NOMO-1 (cell line): ENCODE results near the gene TENM4.

ENCODE experiments used
- DNase-seq, 2 experiments: peaks; one replicate each; lab custom pipeline; 2025; ENCODE audit not compliant: unreplicated experiment in 2 of 2; lab: John Stamatoyannopoulos, UW

The TENM4 gene

DNA sequence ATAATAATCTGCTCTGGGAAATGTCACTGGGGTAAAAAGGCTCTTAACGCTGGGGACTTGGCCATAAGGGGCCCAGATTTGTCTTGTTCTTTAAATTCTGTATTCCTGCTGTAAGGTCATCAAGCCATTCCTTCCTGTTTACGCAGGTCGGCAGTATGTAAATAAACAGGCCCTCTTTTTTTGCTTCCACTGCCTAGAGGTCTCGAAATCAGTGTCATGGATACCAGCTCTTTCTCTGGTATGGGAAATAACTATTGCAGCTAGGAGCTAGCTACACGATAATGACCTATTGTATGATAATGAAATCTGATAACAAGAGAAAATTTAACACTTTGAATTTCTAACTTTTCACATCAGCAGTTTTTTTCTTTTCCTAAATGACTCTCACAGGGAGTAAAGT, 657.0 kb downstream of the TENM4 start:
- no peak for DNase-seq

DNA sequence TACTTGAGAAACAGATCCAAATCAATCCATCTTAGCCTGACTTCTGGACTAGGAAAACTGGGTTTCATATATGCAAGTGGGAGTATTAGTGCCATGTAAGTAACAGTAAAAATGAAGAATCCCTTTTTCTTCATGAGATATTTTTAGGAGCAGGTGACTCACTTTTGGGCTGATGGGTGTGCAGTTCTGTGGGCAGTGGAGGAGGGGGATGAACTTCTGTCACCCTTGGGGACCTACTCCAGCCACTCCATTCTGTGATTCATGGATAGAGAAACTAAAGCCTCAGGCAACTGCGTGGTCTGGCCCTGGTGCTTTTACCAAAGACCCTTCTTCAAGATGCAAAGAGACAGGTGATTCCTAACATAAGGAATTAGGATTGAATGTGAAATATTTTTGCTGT, 657.5 kb downstream of the TENM4 start:
- DNase-seq: no peak

DNA sequence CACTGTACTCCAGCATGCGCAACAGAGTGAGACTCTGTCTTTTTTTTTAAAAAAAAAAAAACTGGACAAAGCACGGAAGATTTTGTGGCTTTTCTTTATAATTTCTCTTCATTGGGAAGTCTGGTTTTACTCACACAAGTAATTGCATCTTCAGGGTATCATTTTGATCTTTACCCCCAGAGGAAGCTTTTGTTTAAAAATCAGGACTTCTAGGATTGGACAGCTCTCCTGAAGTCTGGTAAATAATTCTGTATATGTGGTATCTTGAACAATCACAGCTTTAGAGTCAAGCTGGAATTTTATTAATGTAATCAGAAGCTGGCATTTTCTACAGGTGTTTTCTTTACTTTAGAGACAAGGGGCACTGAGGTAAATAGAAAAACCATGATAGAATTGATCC, 658.1 kb downstream of the TENM4 start:
- no peak for DNase-seq

DNA sequence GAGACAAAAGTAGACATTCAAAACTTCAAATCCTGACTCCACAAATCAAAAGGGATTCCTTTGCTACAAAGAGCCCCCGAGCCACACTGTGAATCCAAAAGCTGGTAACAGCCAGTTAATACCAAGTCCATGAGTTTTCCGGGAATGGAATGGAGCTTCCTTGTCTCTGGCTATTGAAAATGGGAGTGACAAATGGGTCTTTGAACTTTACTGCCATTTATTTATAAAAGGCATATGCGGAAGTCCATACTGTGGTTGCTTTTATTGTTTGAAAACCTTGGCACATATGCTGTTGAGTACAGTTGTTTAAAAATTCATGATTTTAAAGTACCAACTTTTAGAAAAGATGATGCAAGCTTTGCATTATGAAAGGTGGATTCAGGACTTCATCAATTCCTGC, 659.9 kb downstream of the TENM4 start:
- no peak for DNase-seq

DNA sequence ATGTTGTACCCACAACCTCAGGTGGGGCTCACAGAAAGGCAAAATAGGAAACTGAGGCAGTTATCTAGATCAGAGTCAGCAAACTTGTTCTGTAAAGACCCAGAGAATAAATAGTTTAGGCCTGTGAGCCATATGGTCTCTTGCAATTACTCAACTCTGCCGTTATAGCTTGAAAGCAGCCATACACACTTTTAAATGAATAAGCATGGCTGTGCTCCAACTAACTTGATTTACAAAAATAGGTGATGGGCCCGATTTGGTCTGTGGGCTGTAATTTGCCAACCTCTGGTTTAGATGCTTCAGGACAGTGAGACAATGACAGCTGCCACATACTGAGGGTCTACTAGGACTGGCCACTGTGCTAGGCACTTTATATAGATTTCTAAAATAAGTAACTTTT, 667.3 kb downstream of the TENM4 start:
- no peak for DNase-seq

DNA sequence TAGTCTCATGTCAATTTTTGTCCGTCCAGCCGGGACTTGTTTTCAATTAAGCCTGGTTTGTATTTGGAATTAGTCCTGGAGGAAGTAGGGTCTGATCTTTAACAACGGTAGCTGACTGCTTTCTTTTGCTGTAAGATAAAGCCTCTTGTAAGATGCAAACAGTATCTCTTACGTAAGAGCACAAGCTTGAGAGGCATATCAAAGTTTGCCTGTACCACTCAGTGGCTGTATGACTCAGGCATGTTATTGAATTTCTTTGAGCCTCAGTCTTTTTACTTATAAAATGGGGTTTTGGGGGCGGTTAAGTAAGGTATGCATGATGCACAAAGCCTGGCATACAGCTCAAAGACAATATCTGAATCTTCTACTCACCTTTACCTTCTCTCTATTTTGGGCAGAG, 667.8 kb downstream of the TENM4 start:
- no peak for DNase-seq

DNA sequence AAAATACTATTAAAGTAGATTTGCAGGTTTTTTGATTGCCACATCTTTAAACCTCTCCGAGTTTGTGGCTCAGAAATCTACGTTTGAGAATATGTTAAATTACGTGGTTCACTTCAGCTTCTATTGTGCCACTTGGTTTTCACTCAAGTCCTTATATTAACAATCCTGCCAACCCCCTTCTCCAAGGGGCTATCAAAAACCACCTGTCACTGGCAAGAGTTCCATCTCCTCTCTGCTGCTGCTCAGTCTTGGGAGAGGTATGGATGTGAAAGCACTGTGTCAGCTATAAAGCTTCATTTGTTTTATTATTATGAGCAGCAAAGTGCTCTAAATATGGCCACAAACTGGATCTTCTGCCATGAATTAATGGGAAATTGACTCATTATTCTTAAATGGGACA, 668.6 kb downstream of the TENM4 start:
- DNase-seq: no peak

DNA sequence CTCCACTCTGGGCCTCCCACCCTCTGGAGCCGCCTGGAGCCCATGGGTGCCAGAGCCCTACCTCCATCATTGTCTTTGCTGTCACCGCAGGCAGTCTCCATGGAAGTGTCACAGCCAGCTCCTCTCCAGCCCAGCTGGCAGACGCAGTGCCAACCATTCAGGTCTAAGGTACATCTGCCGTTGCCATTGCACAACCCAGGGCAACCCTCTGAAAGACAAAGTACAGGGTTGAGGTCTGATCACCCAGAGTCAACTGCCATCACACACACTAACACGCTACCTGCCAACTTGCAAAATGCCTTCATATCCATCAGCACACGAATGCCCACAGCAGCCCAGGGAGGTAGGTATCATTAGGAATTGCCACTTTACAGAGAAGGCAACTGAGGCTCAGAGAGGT, 669.9 kb downstream of the TENM4 start:
- DNase-seq: no peak

DNA sequence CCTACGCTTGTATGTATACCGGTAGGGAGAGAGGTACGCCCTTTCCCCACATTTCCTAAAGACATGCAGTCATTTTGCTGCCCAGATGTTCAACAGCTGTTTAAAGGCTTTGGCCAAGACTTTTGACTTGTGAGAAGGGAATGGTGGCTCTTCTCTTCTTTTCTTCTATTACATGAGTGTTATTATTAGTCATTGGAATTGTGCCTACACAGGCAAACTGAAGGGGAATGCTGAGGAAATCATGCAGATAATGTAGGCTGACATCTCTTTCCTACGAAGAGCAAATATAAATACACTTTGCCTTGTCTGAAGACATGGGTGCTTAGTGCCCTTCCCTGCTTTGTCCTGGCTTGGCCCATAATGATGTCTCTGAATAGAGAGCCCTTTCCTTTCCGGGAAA, 671.9 kb downstream of the TENM4 start:
- DNase-seq: no peak

DNA sequence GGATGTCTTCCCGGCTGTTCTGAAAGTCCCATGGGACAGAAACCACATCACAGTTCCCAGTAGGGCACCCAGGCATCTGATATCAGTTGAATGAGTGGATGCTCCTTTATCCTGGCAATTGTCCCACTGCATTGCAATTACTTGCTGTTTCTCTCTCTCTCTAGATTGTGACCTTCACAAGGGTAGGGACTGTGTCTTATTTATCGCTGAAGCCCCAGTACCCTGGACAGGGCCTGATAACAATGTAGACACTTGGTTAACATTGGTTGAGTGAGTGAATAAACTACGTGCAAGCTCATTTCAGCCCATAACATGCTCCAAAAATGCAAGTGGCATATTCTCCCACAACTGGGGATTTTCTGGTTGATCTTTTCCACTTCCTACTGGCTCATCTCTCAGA, 672.5 kb downstream of the TENM4 start:
- DNase-seq: no peak

DNA sequence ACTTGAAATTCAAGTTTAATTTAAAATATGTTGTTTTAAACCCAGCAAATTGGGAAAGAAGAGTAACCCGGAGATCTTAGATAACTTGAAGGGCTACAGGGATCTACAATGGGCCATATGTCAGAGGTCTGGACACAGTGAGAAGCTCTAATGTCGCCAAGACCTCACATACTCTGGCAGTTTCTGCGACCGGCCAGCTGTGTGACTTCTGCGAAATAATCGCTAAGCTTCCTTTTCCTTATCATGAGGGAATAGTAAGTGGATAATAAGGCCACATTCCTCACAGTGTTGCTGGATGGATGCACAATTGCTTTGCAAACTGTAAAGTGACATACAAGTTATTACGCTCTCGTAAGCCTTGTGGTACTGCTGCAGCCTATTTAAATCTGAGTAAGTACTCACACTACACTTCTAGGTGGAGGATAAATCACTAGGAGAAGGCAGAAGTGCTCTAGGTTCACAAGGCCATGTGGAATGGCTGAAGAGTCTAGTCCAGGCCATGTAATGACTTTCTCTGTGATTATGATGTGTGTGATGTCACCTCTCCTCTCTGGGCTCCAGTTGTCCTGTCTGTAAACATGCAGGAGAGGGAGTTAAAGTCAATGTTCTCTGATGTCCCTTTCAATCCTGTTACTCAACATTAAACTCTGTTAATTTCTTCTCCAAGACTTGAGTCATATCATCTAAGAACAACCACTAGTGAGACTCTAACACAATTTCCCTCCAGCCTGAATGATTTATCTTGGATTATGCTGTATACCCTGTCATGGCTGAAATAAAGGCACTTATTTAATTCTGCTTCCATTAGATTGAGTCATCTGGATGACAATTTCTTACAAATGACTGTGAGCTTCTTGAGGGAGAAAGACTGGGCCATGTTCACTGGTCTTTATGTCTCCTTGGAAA, 673.5 kb downstream of the TENM4 start:
- DNase-seq: no peak

DNA sequence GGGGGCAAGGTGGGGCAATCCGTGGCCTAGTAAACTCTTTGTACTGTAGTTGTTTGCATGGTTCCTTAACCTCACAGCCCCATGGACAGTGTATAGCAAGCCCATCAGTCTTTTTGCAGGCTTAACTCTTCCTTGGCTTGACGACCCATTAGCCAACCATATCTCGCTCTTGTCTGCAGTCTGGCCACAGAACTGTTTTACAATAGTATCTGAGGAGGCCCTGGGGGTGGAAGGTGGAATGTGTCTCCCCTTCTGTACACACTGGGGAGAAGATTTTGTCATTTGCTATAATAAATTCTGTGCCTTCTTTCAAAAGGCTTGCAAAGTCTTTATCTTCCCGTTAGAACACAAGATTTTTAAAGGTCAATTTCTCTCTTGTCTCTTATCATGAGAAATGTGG, 675.9 kb downstream of the TENM4 start:
- DNase-seq: no peak

DNA sequence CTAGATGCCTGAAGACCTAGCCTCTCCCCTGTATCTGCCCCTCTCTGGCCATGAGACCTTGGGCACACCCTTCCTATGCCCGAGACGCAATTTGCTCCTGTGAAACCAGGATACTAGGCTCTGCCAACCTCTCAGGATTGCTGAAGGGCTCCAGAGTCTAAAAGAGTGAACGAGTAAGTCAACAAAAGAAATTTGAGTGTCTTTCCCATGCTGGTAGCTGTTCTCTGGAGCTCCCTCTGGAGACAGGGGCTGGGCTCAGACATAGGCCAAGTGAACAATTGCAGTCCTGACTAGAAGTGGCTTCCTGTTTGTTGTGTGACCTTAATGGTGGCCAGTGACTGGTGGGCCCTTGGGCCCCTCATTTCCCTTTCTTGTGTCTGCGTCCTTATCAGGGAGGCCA, 677.2 kb downstream of the TENM4 start:
- no peak for DNase-seq

DNA sequence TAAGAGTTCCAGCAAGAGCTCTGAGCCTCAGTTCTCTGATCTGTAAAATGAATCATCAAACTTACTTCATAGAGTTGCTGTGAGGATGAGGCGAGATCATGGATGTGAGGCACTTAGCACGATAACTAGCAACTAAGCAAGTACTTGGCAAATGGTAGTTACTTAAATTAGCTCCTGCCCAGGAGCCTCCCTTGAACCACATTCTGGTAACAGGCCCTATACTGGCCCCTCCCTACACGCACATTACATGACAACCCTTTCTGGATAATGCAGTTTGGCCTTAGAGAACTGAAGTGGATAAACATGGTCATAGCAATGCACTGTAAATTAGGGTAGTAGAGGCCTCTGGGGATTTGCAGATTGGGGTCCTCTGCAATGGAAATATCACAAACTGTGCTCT, 678.7 kb downstream of the TENM4 start:
- no peak for DNase-seq

DNA sequence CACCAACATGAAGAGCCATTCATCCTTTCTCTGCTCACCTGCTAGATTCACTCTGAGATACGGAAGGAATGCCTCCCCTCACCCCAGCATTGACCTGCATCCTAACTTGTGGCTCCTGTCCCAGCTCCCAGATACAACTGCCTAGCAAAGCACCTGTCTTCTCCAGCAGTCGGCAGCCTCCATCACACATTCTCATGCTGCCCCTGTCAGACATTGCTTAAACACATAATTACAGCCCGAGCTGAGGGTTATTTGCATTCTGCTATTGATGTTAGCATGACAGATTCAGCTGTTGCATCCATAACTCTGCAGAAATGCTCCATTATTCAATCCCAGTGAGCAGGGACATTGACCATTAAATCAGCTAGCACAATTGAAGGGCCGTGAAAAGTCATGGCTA, 681.8 kb downstream of the TENM4 start:
- DNase-seq: no peak

DNA sequence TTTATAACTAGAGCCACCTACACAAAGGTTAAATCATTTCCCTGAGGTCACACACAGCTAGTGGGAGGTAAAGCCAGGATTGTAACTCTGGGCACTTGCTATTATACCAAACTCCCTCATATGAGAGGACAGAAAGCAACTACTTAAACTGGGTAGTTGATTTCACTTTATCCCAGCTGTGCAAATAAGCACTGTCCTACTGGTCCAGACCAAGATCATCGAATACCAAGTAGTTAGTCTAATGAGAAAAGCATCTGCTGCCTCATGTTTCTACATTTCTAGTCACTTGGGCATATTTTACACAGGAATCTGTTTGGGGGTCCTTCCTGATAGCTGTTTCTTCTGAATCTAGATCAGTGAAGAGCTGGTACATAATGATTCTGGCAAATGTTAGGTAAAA, 687.5 kb downstream of the TENM4 start:
- DNase-seq: no peak

DNA sequence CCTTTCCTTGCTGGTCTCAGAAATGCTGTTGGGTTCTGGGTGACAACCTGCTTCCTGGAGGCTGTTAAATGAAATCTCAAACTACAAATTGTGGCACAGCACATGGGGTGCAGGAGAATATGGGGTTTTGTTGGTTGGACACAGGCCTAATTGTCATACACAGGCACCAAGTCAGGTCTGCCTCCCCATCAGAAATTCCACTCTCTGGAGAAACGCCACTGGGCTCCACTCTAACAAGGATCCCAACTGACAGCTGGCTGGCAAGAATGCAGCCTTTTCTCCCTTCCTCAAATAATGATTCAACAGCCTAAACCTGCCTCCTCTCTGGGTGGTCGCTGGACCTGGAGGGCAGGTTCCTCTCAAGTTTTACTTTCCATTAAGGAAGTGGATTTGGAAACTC, 688.3 kb downstream of the TENM4 start:
- DNase-seq: no peak

DNA sequence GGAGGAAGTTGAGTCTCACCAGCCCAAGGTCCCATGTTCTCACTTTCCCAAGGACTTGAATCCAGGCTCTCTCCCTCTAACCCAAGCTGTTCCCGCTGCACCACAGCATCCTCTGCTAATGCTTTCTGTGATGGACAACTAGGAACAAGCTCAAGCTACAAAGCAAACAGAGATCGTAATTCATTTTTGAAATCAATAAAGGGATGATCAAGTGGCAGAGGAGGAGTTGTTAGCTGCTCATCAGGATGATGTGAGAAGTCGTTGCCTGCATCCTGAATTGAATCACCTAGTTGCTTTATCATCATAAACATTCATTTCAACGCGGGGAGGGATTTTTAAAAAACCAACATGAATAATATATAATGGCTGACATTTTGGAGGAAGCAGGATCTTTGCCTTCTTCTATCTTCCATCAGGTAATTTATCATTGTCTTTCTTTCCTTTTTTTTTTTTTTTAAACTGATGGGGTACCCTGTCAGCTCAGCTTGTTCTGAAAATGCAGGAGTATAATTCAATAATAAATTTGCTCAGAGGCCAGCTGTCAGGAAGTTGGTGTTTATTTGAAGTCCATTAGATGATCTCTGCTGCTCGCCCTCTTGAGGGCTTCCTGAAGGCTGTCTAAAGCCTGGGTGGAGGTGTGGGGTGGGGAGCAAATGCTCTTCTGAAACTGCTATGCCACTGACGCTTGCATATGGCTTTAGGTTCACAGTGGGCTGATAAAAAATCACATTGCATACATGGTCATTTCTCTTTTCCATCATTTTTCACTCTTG, 691.7 kb downstream of the TENM4 start:
- DNase-seq: no peak

DNA sequence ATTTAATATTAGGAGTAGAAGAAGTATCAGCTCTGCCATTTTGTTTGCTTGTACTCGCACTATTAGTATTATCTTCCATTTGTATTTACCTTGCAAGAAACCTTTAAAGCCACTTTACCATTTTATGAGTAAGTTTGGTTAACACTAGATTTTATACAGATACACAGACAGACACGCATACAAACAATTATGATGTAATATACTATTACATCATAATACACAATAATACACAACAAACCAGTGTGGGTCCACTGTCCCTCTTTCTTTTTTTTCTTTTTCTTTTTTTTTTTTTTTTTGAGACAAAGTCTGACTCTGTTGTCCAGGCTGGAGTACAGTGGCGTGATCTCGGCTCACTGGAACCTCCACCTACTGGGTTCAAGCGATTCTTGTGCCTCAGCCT, 695.9 kb downstream of the TENM4 start:
- DNase-seq: no peak

DNA sequence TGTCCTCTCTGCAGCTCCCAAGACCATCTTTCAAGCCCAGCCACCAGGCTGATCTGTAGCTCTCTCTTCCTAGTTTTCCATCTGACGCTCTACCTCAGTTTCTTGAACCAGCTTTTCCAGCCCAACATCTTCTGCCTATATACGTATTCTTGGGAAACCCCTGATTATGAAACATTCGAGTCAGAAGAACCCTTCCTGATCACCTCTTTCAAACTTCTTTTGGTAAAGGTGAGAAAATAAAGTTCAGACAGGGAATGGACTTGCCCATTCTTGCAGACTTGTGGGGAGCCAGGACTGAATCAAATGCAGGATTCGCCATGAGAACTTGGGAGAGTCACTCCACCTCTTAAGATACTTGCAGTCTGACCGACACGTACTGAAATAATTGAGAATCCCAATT, 696.6 kb downstream of the TENM4 start:
- DNase-seq: no peak

DNA sequence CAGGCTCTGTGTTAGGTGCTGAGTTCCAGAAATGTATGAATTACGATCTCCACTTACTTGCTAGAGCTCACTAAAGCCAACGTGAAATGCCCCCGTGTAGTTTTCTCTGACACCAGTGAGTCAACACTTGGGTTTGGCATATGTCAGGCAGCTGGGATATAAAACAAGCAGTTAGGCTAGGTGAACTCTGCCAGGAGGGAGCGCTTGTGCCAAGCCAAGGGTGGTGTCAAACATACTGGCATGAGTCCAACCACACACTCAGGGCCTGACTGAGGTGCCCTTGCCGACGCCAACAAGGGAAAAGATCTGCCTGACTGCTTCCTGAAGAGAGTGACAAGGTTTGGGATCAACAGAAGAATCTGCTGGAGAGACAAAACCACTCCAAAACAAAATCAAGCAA, 698.4 kb downstream of the TENM4 start:
- DNase-seq: no peak

DNA sequence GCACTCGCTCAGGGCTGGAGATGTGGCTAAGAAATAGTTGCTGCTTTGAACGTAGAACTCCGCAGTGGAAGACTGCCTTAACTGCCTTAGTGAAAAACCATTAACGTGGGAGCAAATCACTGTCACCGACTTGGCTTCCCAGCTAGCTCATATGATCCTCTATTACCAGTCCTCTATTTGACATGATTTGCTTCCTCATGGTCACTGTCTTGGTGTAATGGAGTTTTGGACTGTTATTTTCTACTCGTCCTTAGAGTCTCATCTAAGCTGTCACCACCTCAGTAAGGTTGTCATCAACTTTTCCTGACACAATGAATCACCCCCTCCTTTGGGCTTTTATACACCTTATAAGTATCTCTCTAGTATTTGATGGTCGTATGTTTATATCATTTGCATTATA, 699.1 kb downstream of the TENM4 start:
- DNase-seq: no peak
